Activated T-cell treated with anti-CD3 and anti-CD28 coated beads for 48 hours (primary cell): ENCODE results near the gene RPL13.

ENCODE experiments used
- DNase-seq: peaks from one replicate; pipeline ENCODE4 v3.0.0-alpha.2; 2020; ENCODE audit warnings: low read depth

The RPL13 gene

DNA sequence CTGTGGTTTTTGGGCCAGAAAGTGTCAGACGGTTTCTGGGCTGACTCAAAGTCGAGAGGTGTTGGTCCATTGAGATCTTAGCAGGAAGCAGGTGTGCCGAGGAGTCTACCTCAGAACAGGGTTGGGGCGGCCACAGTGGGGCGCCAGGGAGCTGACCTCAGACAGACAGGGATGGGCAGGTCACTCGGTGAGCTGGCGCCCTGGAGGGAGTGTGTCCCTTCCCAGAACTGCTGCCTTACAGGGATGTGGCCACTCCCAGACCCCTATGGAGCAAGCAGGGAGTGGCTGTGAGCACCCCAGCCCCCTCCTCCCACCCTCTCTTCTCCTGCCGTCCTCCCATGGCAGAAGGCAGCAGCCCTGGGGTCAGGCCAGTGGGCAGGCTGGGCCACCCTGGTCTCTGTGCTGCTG, 39.0 kb downstream of the RPL13 start:
- DNase-seq = no peak

GRCh38 chr16:89599902-89600301, 39.4 kb downstream of the RPL13 start:
- DNase-seq = no peak

DNA sequence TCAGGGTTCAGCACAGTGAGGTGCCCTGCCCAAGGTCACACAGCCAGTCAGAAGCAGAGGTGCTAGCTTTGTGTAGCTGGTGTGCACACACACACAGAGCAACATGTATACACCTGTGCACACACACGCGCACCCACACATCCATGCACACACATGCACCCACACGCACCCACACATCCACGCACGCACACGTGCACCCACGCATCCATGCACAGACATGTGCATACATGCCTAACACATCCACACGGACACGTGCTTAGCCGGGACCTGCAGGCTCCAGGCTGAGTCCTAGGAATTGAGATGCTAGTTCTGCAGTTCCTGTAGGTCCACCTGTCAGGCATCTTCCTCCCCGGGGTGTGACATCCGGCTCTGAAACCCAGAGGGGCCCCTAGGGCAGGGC, 39.9 kb downstream of the RPL13 start:
- DNase-seq = no peak

DNA sequence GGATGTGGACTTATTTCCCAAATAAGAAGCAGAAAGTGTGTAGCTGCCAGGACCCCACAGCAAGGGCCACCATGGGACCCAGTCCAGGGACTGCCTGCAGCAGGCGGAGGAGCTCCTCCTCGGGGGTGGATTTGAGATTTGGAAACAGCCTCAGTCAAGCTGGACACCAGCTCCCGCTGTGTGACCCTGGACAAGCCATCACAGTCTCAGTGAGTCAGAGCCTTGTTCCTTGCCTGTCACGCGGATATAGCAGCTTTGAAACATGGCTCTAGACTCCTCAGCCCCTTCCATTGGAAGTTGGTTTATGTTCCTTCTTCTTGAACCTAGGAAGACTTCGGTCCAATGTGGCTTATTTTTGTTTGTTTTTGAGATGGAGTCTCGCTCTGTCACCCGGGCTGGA, 40.5 kb downstream of the RPL13 start:
- DNase-seq = no peak

DNA sequence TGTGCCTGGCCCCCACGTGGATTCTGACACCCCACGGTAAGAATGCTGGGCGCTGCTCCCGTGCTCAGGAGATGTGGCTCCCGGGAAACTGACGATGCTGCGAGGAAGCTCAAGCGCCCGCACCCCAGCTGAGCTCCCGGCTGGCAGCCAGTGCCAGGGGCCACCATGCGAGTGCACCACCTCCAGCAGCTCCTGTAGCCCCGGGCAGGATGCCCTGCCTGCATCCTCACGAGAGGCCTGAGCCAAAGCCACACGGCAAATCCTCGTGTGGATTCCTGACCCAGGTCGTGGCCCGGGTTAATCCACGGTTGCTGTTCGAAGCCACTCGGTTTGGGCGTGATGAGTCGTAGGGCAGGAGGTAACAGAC, 41.4 kb downstream of the RPL13 start:
- no peak for DNase-seq

- peak; percentile 58 for DNase-seq
These were observed 41.9 kb downstream of the RPL13 start for GRCh38 chr16:89602273-89602951.

- no peak for DNase-seq
These were observed 42.6 kb downstream of the RPL13 start for GRCh38 chr16:89602952-89603590.

- DNase-seq = no peak
These were observed 44.3 kb downstream of the RPL13 start for GRCh38 chr16:89604764-89605163.

DNA sequence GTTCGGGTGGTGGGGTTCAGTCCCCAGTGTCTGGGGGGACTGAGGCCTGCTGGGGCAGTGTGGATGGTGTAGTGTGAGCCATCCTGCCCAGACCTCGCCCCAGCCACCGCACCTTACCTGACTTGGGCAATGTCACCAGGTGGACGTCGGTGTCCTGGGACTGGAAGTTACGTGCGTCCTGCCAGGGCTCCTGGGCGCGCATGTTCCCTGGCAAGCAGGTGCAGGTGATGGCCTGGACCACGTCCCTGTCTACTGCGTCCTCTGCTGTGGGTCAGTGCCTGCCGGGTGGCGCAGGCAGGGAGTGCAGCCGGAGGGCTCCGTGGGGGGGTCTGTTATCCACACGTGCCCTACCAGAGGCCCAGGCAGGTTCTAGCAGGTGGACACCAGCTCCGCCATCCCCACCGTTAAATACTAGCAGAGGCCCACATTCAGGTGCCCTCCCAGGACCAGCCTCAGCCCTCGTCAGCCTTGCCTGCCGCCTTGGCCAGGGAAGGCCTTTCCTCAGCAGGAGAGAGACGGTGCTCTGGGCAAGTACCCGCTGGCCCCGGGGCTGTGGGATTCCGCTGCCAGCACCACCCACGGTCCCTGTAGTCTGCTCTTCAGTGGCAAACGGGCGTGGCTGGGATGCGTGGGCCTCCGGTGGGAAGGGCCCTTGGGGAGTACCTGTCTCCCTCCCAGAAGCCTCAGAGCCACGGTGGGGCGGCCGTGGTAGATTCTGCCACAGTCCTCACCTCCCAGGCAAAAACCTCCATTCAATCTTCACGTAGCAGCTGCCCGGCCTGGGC, 44.9 kb downstream of the RPL13 start:
- no peak for DNase-seq

- DNase-seq = no peak
These were observed 45.5 kb downstream of the RPL13 start for GRCh38 chr16:89606006-89606405.

DNA sequence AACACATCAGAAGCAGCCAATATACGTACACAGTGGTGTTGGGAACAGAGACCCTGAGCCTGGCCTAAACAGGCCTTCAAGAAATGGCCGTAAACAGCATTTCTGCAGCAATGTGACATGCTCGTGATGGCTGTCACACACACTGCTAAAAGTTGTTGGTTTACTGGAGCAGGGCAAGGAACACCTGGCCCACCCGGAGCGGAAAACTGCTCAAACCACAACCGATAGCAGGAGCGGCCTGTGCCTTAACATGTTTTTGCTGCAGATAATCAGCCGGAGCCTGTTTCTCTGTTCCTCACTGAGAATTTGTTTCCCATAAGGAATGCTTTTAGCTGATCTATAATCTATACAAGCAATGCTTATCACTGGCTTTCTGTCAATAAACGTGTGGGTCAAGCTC, 47.0 kb downstream of the RPL13 start:
- DNase-seq = no peak

DNA sequence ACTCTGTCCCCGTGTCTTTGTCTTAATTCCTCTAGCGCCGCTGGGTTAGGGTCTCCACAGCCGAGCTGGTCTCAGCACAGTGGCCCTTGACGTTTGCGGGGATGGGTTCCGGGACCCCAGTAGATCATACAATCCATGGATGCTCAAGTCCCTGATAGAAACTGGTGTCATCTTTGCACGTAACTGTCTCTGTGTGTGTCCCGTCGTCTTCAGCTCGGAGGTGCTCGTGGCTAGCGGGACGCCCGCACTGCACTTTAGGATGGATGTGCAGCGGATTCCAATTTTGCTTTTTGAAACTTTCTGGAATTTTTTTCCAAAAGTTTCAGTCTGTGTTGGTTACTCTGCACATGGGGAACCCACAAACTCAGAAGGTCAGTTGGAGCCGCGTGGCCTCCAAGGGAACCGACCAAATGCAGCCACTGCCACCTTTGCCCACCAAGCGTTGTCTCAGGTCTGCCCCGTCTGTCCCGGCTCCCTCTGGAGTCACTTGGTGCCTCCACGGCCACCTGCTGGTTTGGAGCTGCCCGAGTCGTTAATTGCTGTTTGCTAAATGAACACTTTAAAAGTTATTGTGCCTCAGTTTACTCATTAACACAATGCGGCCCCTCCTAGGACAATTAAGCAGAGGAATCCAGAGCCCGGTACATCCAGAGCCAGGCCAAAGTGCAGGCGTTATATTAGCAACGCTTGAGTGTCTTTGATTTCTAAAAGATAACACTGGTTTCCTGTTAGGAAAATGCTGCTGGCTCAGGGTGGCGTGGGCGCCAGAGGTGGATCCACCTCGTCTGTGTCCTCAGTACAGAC, 47.7 kb downstream of the RPL13 start:
- no peak for DNase-seq

DNA sequence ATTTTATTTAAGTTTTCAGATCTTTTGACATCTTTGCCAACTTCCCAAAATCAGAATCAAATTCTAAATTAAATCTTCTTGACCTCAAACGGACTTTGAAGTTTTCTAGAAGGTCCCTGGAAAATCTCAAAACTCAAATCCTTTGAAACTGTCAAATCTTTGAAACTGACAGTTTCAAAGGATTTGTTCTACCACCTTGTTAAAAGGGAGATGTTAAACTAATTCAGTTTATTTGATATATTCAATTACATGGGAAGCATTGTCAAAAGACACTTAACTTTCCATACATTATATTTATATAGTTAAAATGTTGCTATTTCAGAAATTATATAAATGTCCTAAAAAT, 49.6 kb downstream of the RPL13 start:
- no peak for DNase-seq

- no peak for DNase-seq
These were observed 52.1 kb downstream of the RPL13 start for GRCh38 chr16:89612415-89613166.

GRCh38 chr16:89613231-89613953, 52.9 kb downstream of the RPL13 start, which contains the start of gene DPEP1:
TSS of gene DPEP1 (plus strand) at chr16:89613642. CDS start at chr16:89630411, 16,769 bp downstream.
- no peak for DNase-seq

DNA sequence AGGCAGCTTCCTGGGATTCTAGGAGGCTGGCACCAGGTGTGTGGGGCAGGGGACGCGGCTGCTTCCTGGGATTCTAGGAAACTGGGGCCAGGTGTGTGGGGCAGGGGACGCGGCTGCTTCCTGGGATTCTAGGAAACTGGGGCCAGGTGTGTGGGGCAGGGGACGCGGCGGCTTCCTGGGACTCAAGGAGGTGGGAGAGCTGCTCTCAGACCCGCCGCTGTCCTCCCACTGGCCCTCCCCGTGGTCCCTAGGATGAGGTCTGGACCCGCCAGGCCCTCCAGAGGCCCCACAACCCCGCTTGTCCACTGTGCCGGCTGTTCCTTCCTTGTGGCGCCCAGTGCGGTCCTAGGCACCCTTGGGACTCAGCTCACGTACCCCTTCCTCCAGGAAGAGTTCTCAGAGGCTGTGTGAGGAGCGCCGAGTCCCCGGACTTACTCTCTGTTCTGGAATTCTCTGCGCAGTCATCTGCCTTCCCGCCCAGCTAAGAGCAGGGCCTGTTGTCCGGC, 53.5 kb downstream of the RPL13 start:
- no peak for DNase-seq
